H1 (cell line): ENCODE data around the gene EEF2. TPM values are rescaled to one million over a fixed set of nuclear protein-coding genes. Genes with fewer than 3 reads are reported as not detected.

Source experiments
- BCL11A ChIP-seq, 2 experiments: IDR thresholded peaks; one replicate each; pipeline ENCODE4 v1.6.1; 2011; ENCODE audit warnings: low read depth in 2 of 2, low read length in 2 of 2, mild to moderate bottlenecking in 2 of 2
- CEBPB ChIP-seq: IDR thresholded peaks from 2 replicates; pipeline ENCODE4 v1.6.1; 2012; ENCODE audit warnings: low read depth, low read length
- CTCF ChIP-seq, 3 experiments: IDR thresholded peaks; 1 replicate in 2 of 3; 2 replicates in 1 of 3; pipeline versions ENCODE4 v1.5.1 to v1.6.1; 2011; ENCODE audit warnings: low read length in 3 of 3, mild to moderate bottlenecking in 3 of 3, inconsistent platforms in 2 of 3, low read depth in 1 of 3, moderate library complexity in 1 of 3; ENCODE audit not compliant: insufficient read depth in 1 of 3; ENCODE audit errors: control extremely low read depth in 1 of 3
- EZH2 ChIP-seq: fragments of 200-600 bp; sonication (generic); IDR thresholded peaks from 2 replicates; pipeline ENCODE4 v1.7.1; 2012; ENCODE audit warnings: low read depth, mild to moderate bottlenecking, moderate library complexity, low read length, inconsistent platforms; ENCODE audit not compliant: severe bottlenecking
- GABPA ChIP-seq: IDR thresholded peaks from 2 replicates; pipeline ENCODE4 v1.6.1; 2011; ENCODE audit warnings: mild to moderate bottlenecking, low read length, moderate library complexity, borderline replicate concordance; ENCODE audit not compliant: insufficient read depth
- GTF2F1 ChIP-seq: IDR thresholded peaks from 2 replicates; pipeline ENCODE4 v1.6.1; 2012; ENCODE audit warnings: low read depth, low read length, improper control_type of control experiment, borderline replicate concordance
- KDM1A ChIP-seq: fragments of 200-600, 300-600 bp; sonication (generic); IDR thresholded peaks from 2 replicates; pipeline ENCODE4 v1.7.1; 2016; ENCODE audit warnings: mild to moderate bottlenecking, low read length, borderline replicate concordance
- KDM5A ChIP-seq: fragments of 200-600 bp; IDR thresholded peaks from 2 replicates; pipeline ENCODE4 v1.7.1; 2012; ENCODE audit warnings: mild to moderate bottlenecking, low read length, inconsistent platforms, mixed read lengths
- MAFK ChIP-seq: IDR thresholded peaks from 2 replicates; pipeline ENCODE4 v1.6.1; 2012; ENCODE audit warnings: low read depth, mild to moderate bottlenecking, improper control_type of control experiment, low read length
- NRF1 ChIP-seq: IDR thresholded peaks from 2 replicates; pipeline ENCODE4 v1.6.1; 2011; ENCODE audit warnings: mild to moderate bottlenecking, low read depth, low read length, improper control_type of control experiment
- RAD21 ChIP-seq, 2 experiments: IDR thresholded peaks in 1 of 2; conservative IDR thresholded peaks in 1 of 2; 2 replicates each; pipeline ENCODE4 v1.6.1; 2011; ENCODE audit warnings: low read depth in 2 of 2, low read length in 2 of 2, improper control_type of control experiment in 1 of 2, inconsistent platforms in 1 of 2, mild to moderate bottlenecking in 1 of 2, moderate library complexity in 1 of 2
- SIN3A ChIP-seq, 2 experiments: IDR thresholded peaks in 1 of 2; conservative IDR thresholded peaks in 1 of 2; 2 replicates each; pipeline ENCODE4 v1.6.1; 2011 to 2012; ENCODE audit warnings: low read length in 2 of 2, improper control_type of control experiment in 1 of 2, low read depth in 1 of 2, mild to moderate bottlenecking in 1 of 2
- SP2 ChIP-seq: IDR thresholded peaks from 2 replicates; pipeline ENCODE4 v1.6.1; 2012; ENCODE audit warnings: mild to moderate bottlenecking, low read length, inconsistent platforms
- SP4 ChIP-seq: IDR thresholded peaks from 2 replicates; pipeline ENCODE4 v1.6.1; 2012; ENCODE audit warnings: low read length, inconsistent platforms
- TAF1 ChIP-seq: IDR thresholded peaks from 2 replicates; pipeline ENCODE4 v1.6.1; 2011; ENCODE audit warnings: mild to moderate bottlenecking, low read depth, low read length
- TEAD4 ChIP-seq: IDR thresholded peaks from 2 replicates; pipeline ENCODE4 v1.6.1; 2012; ENCODE audit warnings: low read depth, low read length, inconsistent platforms, mixed read lengths
- ZNF274 ChIP-seq: IDR thresholded peaks from 2 replicates; pipeline ENCODE4 v1.7.0; 2012; ENCODE audit warnings: low read length, borderline replicate concordance; ENCODE audit errors: extremely low read depth
- polyA plus RNA-seq, 7 experiments: library from polyadenylated mRNA; depleted of rRNA in 3 of 7; stranded (reverse) in 5 of 7; unstranded in 2 of 7; fragments of >200 nt in 5 of 7; fragments of 200-250 nt in 2 of 7; gene quantifications; 1 replicate in 5 of 7; 2 replicates in 1 of 7; 4 replicates in 1 of 7; pipeline versions ENCODE4 v1.2.1 to v1.2.3, GENCODE V29; 2011 to 2013; ENCODE audit warnings: missing spikeins in 2 of 7, mixed read lengths in 2 of 7
- total RNA-seq: library from RNA; stranded (reverse); fragmentation: NEBNext Ultra II Directional; extraction: Animal tissue kit (Norgen Biotek cat#: 25700); gene quantifications from 2 replicates; pipeline ENCODE4 v1.2.1, GENCODE V29; 2021
- TF ChIP-seq, protein P1 (sequence below): IDR thresholded peaks from 2 replicates; pipeline ENCODE4 v1.6.1; 2011; ENCODE audit warnings: low read length, improper control_type of control experiment

The EEF2 gene
- total and polyA plus RNA-seq, 2 of the 8 experiments (the other 6 are each of a cell fraction or from before 2014, with no cell fraction given): 1,554 to 3,380 TPM

GRCh38 chr19:3970808-3971598 lies 14.3 kb downstream of the EEF2 start, which contains the start of gene DAPK3 (continued):
- TF ChIP-seq GABPA (peak; percentile 93; the same call in 1 of the 2 replicates), SP4 (no peak), RAD21 (IDR thresholded peaks at IDR 0.05 in 1 of 2, conservative IDR thresholded peaks at IDR 0.05 in 1 of 2; ENCODE audit: low read depth in 2 of 2, low read length in 2 of 2) (no peak), EZH2 (no peak), KDM5A (no peak), SP2 (peak; percentile 82), CTCF (IDR thresholded peaks at IDR 0.05; ENCODE audit: control extremely low read depth in 1 of 3, insufficient read depth in 1 of 3, low read depth in 1 of 3, low read length in 3 of 3) (no peak), ZNF274 (no peak), KDM1A (no peak), NRF1 (peak; percentile 18; the same call in 1 of the 2 replicates), MAFK (no peak), TEAD4 (peak; percentile 14; the same call in 1 of the 2 replicates), BCL11A (IDR thresholded peaks at IDR 0.05; ENCODE audit: low read depth in 2 of 2, low read length in 2 of 2) (no peak), SIN3A (conservative IDR thresholded peaks at IDR 0.05 in 1 of 2, IDR thresholded peaks at IDR 0.05 in 1 of 2; ENCODE audit: low read depth in 1 of 2, low read length in 2 of 2) (peak; percentile 75 to 88; a peak in 2 of 4 replicates), TAF1 (peak; percentile 79), GTF2F1 (no peak), CEBPB (no peak)
- TF ChIP-seq, protein P1, sequence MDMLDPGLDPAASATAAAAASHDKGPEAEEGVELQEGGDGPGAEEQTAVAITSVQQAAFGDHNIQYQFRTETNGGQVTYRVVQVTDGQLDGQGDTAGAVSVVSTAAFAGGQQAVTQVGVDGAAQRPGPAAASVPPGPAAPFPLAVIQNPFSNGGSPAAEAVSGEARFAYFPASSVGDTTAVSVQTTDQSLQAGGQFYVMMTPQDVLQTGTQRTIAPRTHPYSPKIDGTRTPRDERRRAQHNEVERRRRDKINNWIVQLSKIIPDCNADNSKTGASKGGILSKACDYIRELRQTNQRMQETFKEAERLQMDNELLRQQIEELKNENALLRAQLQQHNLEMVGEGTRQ: 0 out of 2 replicates have a peak, but pooled peaks have one; percentile 25
